GM19438 (cell line): ENCODE results near the gene SSX2IP.
"Not testable (repeated sequence)": the region's sequence is repeated elsewhere in the genome, so short reads cannot be mapped to it uniquely, and the experiment has no call there.

ENCODE experiments used
- ATAC-seq: cut with Tn5 transposase; IDR thresholded peaks from one replicate; pipeline ENCODE4 v1.9.1; 2021; ENCODE audit warnings: low read depth; ENCODE audit not compliant: unreplicated experiment

Gene SSX2IP, protein sequence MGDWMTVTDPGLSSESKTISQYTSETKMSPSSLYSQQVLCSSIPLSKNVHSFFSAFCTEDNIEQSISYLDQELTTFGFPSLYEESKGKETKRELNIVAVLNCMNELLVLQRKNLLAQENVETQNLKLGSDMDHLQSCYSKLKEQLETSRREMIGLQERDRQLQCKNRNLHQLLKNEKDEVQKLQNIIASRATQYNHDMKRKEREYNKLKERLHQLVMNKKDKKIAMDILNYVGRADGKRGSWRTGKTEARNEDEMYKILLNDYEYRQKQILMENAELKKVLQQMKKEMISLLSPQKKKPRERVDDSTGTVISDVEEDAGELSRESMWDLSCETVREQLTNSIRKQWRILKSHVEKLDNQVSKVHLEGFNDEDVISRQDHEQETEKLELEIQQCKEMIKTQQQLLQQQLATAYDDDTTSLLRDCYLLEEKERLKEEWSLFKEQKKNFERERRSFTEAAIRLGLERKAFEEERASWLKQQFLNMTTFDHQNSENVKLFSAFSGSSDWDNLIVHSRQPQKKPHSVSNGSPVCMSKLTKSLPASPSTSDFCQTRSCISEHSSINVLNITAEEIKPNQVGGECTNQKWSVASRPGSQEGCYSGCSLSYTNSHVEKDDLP

DNA sequence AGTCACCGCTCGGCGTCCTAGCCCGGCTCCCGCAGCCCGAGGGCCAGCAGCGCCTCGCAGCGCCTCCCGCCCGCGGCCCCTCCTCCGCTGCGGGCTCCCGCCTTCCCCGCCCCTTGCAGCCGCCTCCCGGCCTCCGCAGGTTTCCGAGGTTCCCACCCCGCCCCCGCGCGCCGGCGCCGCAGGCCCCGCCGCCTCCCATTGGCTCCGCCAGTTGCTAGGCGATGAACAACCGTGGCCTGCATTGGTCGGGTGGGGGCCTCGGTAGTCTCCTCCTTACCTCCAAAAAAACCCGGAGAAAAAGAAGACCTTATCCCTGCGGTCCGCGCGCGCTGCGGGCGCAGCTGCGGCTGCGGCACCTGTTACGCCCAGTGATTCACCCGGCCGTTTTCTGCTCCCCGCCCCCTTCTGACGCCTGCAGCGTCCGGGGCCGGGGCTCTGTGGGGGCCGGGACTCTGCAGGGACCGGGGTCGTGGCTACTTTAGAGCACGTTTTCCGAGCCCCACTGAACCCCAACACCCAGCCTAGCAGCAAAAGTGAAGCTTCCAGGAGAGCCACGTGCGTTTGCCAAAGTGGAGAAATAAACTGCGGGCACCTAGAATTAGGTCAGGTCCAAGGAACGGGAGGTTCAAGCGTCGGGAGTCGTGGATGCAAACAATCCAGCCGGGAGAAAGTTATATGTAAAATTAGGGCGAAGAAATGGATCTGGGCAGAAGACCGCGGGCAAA, at the start of gene SSX2IP:
TSS of gene SSX2IP (minus strand) at position 65 of the 725 bp plus-strand sequence. CDS start 19,242 bp downstream, outside the sequence.
- peak; percentile 84 for ATAC-seq

DNA sequence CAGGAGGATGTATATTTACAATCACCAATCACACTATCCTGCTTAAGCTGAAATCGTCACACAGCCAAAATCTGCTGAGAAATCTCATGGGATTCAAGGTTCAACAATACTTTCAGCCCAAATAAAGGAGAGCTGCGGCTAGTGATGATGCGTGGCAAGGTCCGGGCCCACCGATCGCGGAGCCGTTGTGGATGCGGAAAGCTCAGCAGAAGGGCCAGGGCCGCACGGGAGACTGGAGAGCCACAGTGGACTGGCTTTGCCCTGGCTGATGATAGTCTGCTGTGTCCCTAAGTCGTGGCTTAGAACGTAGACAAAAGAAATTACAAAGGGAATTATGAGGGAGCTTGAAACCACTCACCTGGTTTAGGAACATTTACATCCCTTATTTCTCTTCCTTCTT, 48.0 kb upstream of the SSX2IP start:
- no peak for ATAC-seq

DNA sequence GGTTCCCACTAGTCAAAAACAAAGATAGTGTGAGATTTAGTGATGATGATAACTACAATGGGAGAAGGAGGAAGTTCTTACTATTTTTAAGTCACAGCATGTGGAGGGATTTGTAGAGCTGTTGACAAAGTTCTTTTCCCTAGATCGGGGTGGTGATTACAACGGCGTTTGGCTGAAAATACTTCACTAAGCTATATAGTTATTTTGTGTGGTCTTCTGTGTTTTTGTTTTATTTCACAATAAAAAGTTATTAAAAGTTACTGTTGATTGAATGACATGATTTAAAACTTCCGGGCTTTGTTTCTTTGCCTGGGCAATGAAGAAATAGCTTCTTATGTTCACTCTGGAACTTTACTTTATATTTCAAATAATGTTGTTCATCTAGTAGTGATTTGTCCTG, 47.3 kb upstream of the SSX2IP start:
- no peak for ATAC-seq

DNA sequence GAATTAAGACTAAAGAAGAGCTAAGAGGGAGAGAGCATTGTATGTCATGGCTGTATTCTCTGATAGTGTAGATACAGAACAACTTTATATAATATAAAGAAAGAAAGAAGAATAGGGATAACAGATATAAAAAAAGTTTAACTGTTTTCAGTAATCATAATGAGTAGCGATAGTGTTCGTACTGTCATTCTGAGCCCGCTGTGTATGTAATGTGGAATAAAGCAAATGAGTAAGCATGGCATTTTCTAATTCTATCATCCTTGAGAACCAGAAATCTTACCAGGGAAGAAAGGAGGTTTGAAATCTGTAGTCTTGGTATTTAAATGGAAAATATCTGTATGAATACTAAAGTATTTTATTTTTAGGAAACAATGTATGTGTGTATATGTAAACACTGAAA, 46.7 kb upstream of the SSX2IP start:
- ATAC-seq: no peak

DNA sequence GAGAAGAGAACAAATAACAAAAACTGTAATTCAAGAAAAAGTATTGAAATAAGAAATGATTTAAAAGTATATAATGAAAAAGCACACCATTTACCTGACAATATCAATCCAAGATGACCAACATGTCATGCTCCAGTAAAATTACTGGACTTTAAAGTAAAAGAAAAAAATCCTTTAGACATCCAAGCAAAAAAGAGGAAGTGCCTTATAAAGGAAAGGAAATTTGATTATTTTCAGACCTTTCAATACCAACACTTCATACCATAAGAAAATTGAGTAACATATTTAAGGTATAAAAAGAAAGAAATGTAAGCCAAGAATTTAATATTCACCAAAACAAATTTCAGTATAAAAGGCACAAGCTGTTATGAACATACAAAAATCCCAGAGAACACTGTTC, 46.2 kb upstream of the SSX2IP start:
- ATAC-seq: no peak

DNA sequence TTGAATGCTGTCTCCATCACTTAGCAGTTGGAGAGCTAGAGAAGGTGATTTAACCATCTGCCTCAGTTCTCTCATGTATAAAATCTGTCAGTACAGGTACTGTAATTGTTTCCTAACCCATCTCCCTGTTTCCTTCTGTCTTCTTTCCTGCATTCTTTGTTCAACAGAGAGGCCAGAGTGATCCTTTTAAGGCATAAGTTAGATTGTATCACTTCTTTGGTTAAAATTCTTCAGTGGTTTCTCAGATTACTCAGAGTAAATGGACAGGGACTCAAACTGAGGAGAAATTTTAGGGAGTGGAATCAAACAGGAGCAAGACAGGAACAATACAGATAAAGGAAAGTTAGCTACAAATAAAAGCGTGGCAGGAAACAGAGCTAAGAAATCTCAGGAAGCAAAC, 45.2 kb upstream of the SSX2IP start:
- no peak for ATAC-seq

DNA sequence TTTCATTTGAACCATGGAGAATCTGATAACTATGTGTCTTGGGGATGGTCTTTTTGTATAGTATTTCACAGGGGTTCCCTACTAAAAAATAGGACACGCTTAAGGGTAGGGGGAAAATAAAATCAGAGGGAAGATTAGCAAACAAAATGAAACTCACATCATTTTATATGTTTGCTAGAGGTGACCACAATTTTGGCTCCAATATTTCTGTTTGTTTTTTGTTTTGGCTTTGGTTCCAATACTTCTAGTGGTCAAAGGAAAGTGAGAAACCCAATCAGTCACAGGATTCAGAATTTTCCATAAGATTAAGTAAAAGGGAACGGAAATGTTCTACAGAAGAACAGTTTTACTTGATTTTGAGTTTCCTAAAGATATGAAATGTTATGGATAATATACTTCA, 42.3 kb upstream of the SSX2IP start:
- no peak for ATAC-seq

DNA sequence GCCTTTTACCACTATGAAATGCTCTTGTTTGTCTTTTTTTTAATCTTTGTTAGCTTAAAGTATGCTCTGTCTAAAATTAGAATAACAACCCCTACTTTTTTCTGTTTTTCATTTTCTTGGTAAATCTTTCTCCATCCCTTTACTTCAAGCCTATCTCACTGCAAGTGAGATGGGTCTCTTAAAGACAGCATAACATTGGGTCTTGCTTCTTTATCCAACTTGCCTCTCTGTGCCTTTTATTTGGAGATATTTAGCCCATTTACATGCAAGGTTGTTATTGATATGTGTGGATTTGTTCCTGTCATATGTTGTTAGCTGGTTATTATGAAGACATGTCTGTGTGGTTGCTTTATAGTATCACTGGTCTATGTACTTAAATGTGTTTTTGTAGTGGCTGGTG, 41.3 kb upstream of the SSX2IP start:
- ATAC-seq: no peak

DNA sequence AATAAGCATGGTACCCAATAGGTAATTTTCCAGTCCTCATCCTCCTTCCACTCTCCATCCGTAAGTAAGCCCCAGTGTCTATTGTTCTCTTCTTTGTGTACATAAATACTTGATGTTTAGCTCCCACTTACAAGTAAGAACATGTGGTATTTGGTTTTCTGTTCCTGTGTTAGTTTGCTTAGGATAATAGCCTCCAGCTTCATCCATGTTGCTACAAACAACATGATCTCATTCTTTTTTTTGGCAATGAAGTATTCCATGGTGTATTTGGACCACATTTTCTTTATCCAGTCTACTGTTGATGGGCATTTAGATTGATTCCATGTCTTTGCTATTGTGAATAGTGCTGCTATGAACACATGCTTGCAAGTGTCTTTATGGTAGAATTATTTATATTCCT, 37.5 kb upstream of the SSX2IP start:
- not testable (repeated sequence) for ATAC-seq

DNA sequence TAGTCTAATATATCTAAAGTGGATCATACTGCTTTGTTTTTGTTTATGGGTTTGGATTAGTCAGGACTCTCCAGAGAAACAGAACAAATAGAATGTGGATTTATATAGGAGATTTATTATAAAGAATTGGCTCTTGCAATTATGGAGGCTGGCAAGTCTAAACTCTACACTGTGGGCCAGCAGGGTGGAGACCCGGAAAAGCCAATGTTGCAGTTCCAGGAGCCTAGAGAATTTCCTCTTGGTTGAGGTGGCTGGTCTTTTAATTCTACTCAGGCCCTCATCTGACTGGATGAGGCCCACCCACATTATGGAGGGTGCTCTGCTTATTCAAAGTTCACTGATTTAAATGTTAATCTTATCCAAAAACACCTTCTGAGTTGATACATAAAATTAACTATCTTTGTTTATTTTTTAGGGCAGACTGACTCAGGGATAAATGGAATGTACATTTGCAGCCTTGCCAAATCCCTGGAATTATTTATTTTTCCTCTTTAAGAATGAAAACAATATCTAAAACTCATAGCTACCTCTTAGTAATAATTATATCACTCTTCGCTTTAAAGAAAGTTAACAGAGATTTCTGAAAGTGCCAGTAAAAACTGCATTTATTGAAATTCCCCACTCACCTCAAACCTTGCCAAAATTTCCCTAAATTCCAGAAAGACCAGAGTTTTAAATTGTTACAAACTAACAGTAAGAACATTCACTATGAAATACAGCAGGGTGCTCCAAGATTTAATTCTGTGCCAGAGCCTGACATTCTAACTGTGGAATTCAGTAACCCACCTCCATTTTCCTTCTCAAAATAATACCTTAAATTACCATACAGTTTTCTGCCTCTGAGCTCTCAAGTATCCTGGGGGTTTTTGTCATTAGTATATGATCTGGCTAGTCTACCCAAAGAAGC, 36.6 kb upstream of the SSX2IP start:
- no peak for ATAC-seq

DNA sequence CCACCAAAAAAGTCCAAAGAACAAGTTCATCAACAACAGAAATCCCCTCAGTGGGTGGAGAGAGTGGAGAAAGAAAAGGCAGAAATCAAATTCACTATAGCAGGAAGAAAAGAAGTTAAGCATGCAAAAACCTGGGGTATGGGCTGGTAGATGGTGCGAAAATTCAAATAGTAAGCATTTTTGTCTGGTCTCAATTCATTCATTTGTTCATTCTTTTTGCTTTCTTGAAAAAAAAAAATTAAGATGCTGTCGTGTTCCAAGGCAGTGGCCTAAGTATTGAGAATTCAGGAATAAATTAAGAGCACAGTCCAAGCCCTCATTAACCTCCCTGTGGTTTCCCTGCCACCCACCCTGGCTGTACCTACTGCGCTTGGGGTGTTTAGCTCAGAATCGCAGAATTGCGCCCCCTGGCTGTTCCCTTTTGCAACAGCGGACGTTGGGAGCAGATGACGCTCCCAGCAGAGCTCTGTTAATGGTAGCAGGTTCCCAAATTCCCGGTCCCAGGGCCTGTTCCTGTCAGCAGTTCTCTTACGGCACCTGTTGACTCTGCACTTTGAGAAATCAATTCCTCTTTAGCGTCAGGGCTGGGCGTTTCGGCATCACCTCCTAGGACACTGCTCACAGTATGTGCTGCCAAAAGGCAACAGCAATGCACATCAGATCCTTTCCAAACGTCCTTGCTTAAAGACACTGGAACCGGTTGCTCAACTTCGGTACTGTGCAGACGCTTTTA, 34.0 kb upstream of the SSX2IP start:
- ATAC-seq: peak; percentile 62

DNA sequence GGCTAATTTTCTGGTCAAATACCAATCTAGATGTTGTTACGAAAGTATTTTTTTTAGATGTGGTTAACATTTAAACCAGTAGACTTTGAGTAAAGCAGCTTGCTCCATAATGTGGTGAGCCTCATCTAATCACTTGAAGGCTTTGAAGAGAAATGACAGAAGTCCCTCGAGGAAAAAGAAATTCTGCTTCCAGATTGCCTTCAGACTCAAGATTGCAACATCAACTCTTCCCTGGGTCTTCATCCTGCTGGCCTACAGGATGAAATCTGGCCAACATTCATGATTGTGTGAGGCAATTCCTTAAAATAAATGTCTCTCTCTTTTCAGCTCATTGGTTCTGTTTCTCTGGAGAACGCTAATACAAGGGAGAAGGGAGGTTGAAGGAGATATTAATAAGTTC, 32.5 kb upstream of the SSX2IP start:
- no peak for ATAC-seq

DNA sequence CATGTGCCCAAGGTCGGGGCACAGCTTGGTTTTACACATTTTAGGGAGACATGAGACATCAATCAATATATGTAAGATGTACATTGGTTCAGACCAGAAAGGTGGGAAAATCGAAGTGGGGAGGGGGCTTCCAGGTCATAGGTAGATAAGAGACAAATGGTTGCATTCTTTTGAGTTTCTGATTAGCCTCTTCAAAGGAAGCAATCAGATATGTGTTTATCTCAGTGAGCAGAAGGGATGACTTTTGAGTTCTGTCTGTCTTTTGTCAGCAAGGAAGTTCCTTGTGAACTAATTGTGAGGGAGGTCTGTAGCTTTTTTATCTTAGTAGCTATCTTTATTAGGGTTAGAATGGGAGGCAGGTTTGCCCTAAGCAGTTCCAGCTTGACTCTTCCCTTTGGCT, 31.6 kb upstream of the SSX2IP start:
- ATAC-seq: not testable (repeated sequence)

DNA sequence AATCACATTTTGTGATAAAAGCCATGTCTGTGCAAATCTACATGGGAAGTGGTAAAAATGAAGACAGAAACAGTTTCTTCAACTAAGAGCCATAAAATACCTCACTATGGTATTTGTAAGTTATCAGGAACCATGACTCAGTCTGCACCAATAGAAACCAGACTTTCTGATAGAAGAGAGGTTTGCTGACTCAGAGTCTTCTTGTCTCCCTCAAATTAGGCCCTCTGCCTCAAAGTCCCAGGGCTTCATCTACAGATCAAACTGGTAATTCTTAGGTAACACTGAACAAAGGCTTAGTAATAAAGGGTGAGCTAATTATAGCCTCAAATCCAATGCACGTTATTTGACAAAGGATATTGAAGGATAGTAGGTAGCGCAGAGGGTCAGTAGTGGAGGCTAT, 30.9 kb upstream of the SSX2IP start:
- ATAC-seq: no peak

DNA sequence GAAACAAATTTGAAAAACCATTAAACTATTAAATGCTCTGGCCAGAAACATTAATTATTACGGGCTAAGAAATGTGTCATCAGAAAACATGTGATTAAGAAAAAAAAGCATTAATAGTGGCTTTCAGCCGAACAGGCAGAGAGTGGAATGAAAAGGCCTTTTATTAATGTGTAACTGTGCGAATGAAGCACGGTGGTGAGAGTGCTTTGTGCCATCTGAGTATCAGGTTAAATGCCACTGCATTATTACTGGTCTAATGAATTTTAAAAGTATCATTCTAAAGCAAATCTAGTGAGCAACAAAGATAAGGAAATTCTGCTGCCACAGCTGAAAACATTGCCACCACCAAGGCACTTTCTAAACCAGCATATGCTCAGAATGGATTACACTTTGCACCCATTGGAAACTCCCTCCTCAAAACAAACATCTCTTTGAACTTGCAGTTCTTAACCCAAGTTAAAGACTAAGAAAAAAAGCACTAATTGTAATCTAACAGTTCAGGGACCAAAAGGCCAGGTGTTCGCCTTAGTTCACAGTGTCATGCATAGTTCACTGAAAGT, 30.0 kb upstream of the SSX2IP start:
- ATAC-seq: no peak

DNA sequence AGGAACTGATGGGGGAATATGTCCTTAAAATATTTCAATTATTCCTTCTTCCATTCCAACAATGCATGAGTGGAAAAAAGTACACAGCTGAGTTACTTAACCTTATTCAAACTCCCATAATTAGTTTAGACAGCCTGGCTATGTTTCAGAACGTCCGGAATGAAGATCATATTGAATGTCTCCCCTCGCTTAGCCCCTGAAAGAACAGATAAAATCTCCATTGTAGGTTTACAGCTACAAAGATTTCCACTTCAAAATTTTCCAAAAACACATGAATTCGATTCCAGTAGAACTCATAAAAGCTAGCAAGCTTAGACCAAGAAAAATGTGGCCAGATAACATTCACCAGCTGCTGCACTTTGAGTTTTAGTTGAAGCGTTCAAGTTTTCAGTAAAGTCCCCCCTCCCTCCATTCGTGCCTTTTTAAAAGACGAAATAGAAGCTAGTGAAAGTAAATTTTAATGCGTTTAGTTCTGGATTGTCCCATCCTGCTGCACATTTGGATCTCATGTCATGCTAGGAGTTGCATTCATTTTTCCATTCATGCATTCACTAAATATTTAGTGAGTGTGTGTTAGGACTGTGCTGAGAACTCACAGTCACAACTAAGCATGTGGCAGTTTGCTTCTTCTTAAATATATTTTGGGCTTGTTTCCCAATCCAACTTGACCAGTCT, 29.4 kb upstream of the SSX2IP start:
- ATAC-seq: no peak

DNA sequence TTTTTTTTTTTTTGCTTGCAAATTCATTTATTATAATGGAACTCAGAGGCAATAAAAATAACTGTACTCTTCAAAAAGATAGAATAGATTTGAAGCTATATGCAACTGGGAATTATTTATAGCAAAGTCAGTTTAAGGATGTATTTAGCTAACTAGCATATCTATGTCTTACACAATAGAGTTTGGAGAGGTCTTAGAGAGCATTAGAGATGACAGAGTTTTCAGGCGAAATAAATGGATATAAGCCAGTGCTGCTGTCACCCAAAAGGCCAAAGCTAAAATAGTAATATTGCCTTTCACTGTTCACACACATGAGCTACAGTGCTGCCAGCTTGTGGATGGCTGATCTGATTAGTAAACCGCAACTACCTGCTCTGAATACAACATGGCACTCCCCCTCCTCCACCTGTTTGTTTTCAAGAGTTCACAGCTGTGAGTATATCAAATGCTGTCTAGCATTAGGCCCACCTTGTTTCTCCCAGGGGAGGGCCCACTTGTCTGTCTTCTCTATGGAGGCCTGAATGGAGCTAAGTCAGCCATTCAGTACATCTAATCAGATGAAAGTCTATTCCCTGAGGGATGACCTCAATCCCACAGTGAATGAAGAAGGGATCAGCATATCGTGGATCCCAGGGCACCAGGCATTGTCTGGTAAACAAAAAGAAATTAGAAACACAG, 25.2 kb upstream of the SSX2IP start:
- ATAC-seq: no peak

DNA sequence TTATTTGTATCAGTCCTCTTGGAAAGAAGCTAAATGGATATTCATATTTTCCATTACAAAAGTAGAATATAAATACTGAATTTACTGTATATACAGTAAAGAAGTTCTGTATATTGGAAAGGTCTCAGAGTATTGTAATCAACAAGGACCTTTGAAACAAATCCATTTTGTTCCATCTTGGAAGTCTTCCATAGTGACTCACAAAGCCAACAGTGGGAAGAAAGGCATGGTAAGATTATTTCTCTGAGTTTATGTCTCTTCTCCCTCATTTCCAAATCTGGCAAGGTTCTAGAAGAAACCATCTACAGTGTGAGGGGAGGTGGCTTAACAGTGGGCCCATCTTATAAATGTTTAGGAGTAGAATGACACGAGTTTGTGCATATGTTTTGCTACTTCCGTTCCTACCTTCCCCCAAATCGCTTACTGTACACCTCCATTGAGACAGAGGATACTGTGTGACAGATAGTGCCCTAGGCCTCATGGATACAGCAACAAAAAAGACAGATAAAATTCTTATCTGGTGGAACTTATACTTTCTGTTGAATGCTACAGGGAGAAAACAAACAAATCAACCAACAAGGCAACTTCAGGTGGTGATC, 22.1 kb upstream of the SSX2IP start:
- ATAC-seq: no peak
